Measurements from ENCODE around the gene GPC6.
"Not testable (repeated sequence)": the region's sequence is repeated elsewhere in the genome, so short reads cannot be mapped to it uniquely, and the experiment has no call there.

The GPC6 gene

GRCh38 chr13:93420887-93421286 lies 194.3 kb downstream of the GPC6 start:
- in situ Hi-C loops (cut with MboI; ENCODE audit: low sequenced_read_pairs) = no loop called here

- in situ Hi-C loops (cut with MboI; ENCODE audit: low sequenced_read_pairs) = no loop called here
Observed at GRCh38 chr13:93422980-93423543, 196.5 kb downstream of the GPC6 start.

GRCh38 chr13:93425411-93425810 lies 198.8 kb downstream of the GPC6 start:
- in situ Hi-C loops (cut with MboI; ENCODE audit: low sequenced_read_pairs) = no loop called here

- in situ Hi-C loops (cut with MboI; ENCODE audit: low sequenced_read_pairs) = no loop called here
Observed at GRCh38 chr13:93430381-93430780, 203.8 kb downstream of the GPC6 start.

GRCh38 chr13:93435651-93436050 lies 209.0 kb downstream of the GPC6 start:
- in situ Hi-C loops (cut with MboI; ENCODE audit: low sequenced_read_pairs) = no loop called here

- in situ Hi-C loops (cut with MboI; ENCODE audit: low sequenced_read_pairs) = no loop called here
Observed at GRCh38 chr13:93437081-93437480, 210.5 kb downstream of the GPC6 start.

GRCh38 chr13:93446238-93446637 lies 219.6 kb downstream of the GPC6 start:
- in situ Hi-C loops (cut with MboI; ENCODE audit: low sequenced_read_pairs) = no loop called here

GRCh38 chr13:93450191-93450621 lies 223.6 kb downstream of the GPC6 start:
- in situ Hi-C loops (cut with MboI; ENCODE audit: low sequenced_read_pairs) = no loop called here

- in situ Hi-C loops (cut with MboI; ENCODE audit: low sequenced_read_pairs) = no loop called here
Observed at GRCh38 chr13:93450761-93451160, 224.2 kb downstream of the GPC6 start.

GRCh38 chr13:93454676-93455235 lies 228.1 kb downstream of the GPC6 start:
- in situ Hi-C loops (cut with MboI; ENCODE audit: low sequenced_read_pairs) = not testable (repeated sequence)

- in situ Hi-C loops (cut with MboI; ENCODE audit: low sequenced_read_pairs) = no loop called here
Observed at GRCh38 chr13:93455861-93456260, 229.3 kb downstream of the GPC6 start.

GRCh38 chr13:93460005-93460404 lies 233.4 kb downstream of the GPC6 start:
- in situ Hi-C loops (cut with MboI; ENCODE audit: low sequenced_read_pairs) = no loop called here

- in situ Hi-C loops (cut with MboI; ENCODE audit: low sequenced_read_pairs) = no loop called here
Observed at GRCh38 chr13:93462151-93462550, 235.5 kb downstream of the GPC6 start.

GRCh38 chr13:93466502-93467036 lies 240.0 kb downstream of the GPC6 start:
- in situ Hi-C loops (cut with MboI; ENCODE audit: low sequenced_read_pairs) = no loop called here

GRCh38 chr13:93467175-93467574 lies 240.6 kb downstream of the GPC6 start:
- in situ Hi-C loops (cut with MboI; ENCODE audit: low sequenced_read_pairs) = no loop called here

- in situ Hi-C loops (cut with MboI; ENCODE audit: low sequenced_read_pairs) = no loop called here
Observed at GRCh38 chr13:93468433-93468832, 241.8 kb downstream of the GPC6 start.

- in situ Hi-C loops (cut with MboI; ENCODE audit: low sequenced_read_pairs) = no loop called here
Observed at GRCh38 chr13:93472296-93472695, 245.7 kb downstream of the GPC6 start.

- in situ Hi-C loops (cut with MboI; ENCODE audit: low sequenced_read_pairs) = no loop called here
Observed at GRCh38 chr13:93472814-93473296, 246.2 kb downstream of the GPC6 start.

- in situ Hi-C loops (cut with MboI; ENCODE audit: low sequenced_read_pairs) = no loop called here
Observed at GRCh38 chr13:93473441-93474270, 247.0 kb downstream of the GPC6 start.

GRCh38 chr13:93476175-93476574 lies 249.6 kb downstream of the GPC6 start:
- in situ Hi-C loops (cut with MboI; ENCODE audit: low sequenced_read_pairs) = no loop called here

- in situ Hi-C loops (cut with MboI; ENCODE audit: low sequenced_read_pairs) = no loop called here
Observed at GRCh38 chr13:93477238-93477637, 250.6 kb downstream of the GPC6 start.

Measured in hTERT RPE-1 (cell line).